Measurements from ENCODE around the gene ERN1. TPM values are rescaled to one million over a fixed set of nuclear protein-coding genes. Genes with fewer than 3 reads are reported as not detected.

Gene ERN1
- total and polyA plus RNA-seq, 2 of the 13 experiments (the other 11 are each of a cell fraction or from before 2014, with no cell fraction given): 6.0 to 12.7 TPM

GRCh38 chr17:64007089-64007837, 122.7 kb downstream of the ERN1 start (continued):
- TF ChIP-seq GMEB1 (CRISPR knock-in tag; IDR thresholded peaks at IDR 0.05; ENCODE audit: borderline replicate concordance) (0 out of 2 replicates have a peak, but pooled peaks have one; percentile 27), ZNF501 (CRISPR knock-in tag; IDR thresholded peaks at IDR 0.05) (0 out of 2 replicates have a peak, but pooled peaks have one; percentile 21), ZNF564 (CRISPR knock-in tag; IDR thresholded peaks at IDR 0.05) (0 out of 2 replicates have a peak, but pooled peaks have one; percentile 55), ZFY (CRISPR knock-in tag; IDR thresholded peaks at IDR 0.05) (peak; percentile 14; the same call in 1 of the 2 replicates), BRD4 (CRISPR knock-in tag; IDR thresholded peaks at IDR 0.05) (0 out of 2 replicates have a peak, but pooled peaks have one; percentile 19), TMF1 (CRISPR knock-in tag; IDR thresholded peaks at IDR 0.05; ENCODE audit: low read depth) (0 out of 2 replicates have a peak, but pooled peaks have one; percentile 39), ZNF274 (CRISPR knock-in tag; IDR thresholded peaks at IDR 0.05) (0 out of 2 replicates have a peak, but pooled peaks have one; percentile 0), ZNF276 (CRISPR knock-in tag; IDR thresholded peaks at IDR 0.05; ENCODE audit: low read depth) (0 out of 2 replicates have a peak, but pooled peaks have one; percentile 8), ZNF605 (CRISPR knock-in tag; IDR thresholded peaks at IDR 0.05) (peak; percentile 36; the same call in 1 of the 2 replicates), PREB (CRISPR knock-in tag; IDR thresholded peaks at IDR 0.05) (0 out of 2 replicates have a peak, but pooled peaks have one; percentile 5), MTF1 (CRISPR knock-in tag; IDR thresholded peaks at IDR 0.05) (0 out of 2 replicates have a peak, but pooled peaks have one; percentile 11), ZBTB7B (CRISPR knock-in tag; IDR thresholded peaks at IDR 0.05) (peak; percentile 8; the same call in 1 of the 2 replicates)

Measured in HepG2 (cell line).